ENCODE data around the gene VSNL1. TPM values are rescaled to one million over a fixed set of nuclear protein-coding genes. Genes with fewer than 3 reads are reported as not detected.

The VSNL1 gene
- total and polyA plus RNA-seq, 12 donors: 7.2 to 51.1 (median 21.2) TPM

GRCh38 chr2:17540813-17541530 lies 476 bp downstream of the VSNL1 start:
- Histone ChIP-seq H3K4me3 (peak overlapping the region in 2 of 4 donors; percentile 34 to 51), H3K27ac (peak overlapping the region in 3 of 5 donors; percentile 2 to 80 (median 44)), H3K36me3 (replicated peaks in 1 of 2) (no peaks in the 10 kb centered on the region), H3K4me1 (replicated peaks in 1 of 2) (peaks cover 0 to 5% of the 10 kb centered on the region in 2 donors), H3K9me3 (replicated peaks in 1 of 3) (no peaks in the 10 kb centered on the region), H3K27me3 (peaks cover 5% of the 10 kb centered on the region)
- intact Hi-C loops (cut with DNase I): no loop called here
- TF ChIP-seq CTCF (IDR thresholded peaks at IDR 0.05) (no peak), POLR2A (IDR thresholded peaks at IDR 0.05) (no peak)
- WGBS, 4 donors: 2 to 4% (median 3%) methylated on average over 21 of the region's 21 CpGs
- DNase-seq: no peak

GRCh38 chr2:17541531-17541950 lies 1.0 kb downstream of the VSNL1 start:
- H3K9me3 ChIP-seq (replicated peaks in 1 of 3): no peaks in the 10 kb centered on the region
- H3K4me3 ChIP-seq: peak overlapping the region in 2 of 4 donors; percentile 7 to 51
- no peak for DNase-seq
- H3K4me1 ChIP-seq (replicated peaks in 1 of 2): peaks cover 0 to 5% of the 10 kb centered on the region in 2 donors
- no peaks in the 10 kb centered on the region for H3K36me3 ChIP-seq (replicated peaks in 1 of 2)
- peaks cover 5% of the 10 kb centered on the region for H3K27me3 ChIP-seq
- WGBS, 4 donors: 1 to 4% (median 2%) methylated on average over 12 of the region's 12 CpGs
- no peak for TF ChIP-seq POLR2A (IDR thresholded peaks at IDR 0.05)
- TF ChIP-seq CTCF (IDR thresholded peaks at IDR 0.05): no peak
- intact Hi-C loops (cut with DNase I): no loop called here
- H3K27ac ChIP-seq: peak overlapping the region in 2 of 5 donors; percentile 44 to 80

GRCh38 chr2:17542471-17542870 lies 2.0 kb downstream of the VSNL1 start:
- no peaks in the 10 kb centered on the region for H3K9me3 ChIP-seq (replicated peaks in 1 of 3)
- peaks cover 5% of the 10 kb centered on the region for H3K27me3 ChIP-seq
- intact Hi-C loops (cut with DNase I): no loop called here
- H3K27ac ChIP-seq: no peak overlapping the region
- 43 to 62% (median 52%) methylated on average over 2 of the region's 2 CpGs for WGBS, 4 donors
- H3K4me1 ChIP-seq (replicated peaks in 1 of 2): peaks cover 0 to 5% of the 10 kb centered on the region in 2 donors
- DNase-seq: no peak
- peak overlapping the region in 1 of 4 donors; percentile 51 for H3K4me3 ChIP-seq
- no peaks in the 10 kb centered on the region for H3K36me3 ChIP-seq (replicated peaks in 1 of 2)
- no peak for TF ChIP-seq POLR2A (IDR thresholded peaks at IDR 0.05)
- no peak for TF ChIP-seq CTCF (IDR thresholded peaks at IDR 0.05)

GRCh38 chr2:17543131-17543660 lies 2.7 kb downstream of the VSNL1 start:
- Histone ChIP-seq H3K27ac (peak overlapping the region in 1 of 5 donors; percentile 8), H3K36me3 (replicated peaks in 1 of 2) (no peaks in the 10 kb centered on the region), H3K9me3 (replicated peaks in 1 of 3) (no peaks in the 10 kb centered on the region), H3K4me1 (replicated peaks in 1 of 2) (peaks cover 0 to 5% of the 10 kb centered on the region in 2 donors), H3K27me3 (peaks cover 5% of the 10 kb centered on the region), H3K4me3 (no peak overlapping the region)
- 33 to 50% (median 41%) methylated on average over 6 of the region's 6 CpGs for WGBS, 4 donors
- DNase-seq: no peak
- intact Hi-C loops (cut with DNase I): no loop called here
- TF ChIP-seq POLR2A (IDR thresholded peaks at IDR 0.05) (no peak), CTCF (IDR thresholded peaks at IDR 0.05) (no peak)
